Dendritic cell treated with granulocyte-macrophage colony-stimulating factor and Interleukin-4, amounts not matched to agents 40 ng/mL and 50 ng/mL, for 4 days (primary cell): ENCODE results near the gene CD2BP2.

Experiments used
- H3K27ac Mint-ChIP-seq: one replicate; pipeline ENCODE4 v1.8.0; 2022; ENCODE audit warnings: mild to moderate bottlenecking, mixed read lengths
- H3K27me3 Mint-ChIP-seq: one replicate; pipeline ENCODE4 v1.8.0; 2022; ENCODE audit warnings: mild to moderate bottlenecking, mixed read lengths
- H3K36me3 Mint-ChIP-seq: one replicate; pipeline ENCODE4 v1.8.0; 2022; ENCODE audit warnings: low read depth, mixed read lengths
- H3K4me1 Mint-ChIP-seq: one replicate; pipeline ENCODE4 v1.8.0; 2022; ENCODE audit warnings: low read depth, mixed read lengths
- H3K4me3 Mint-ChIP-seq: one replicate; pipeline ENCODE4 v1.8.0; 2022; ENCODE audit warnings: mild to moderate bottlenecking, moderate library complexity, mixed read lengths
- H3K9me3 Mint-ChIP-seq: one replicate; pipeline ENCODE4 v1.8.0; 2022; ENCODE audit warnings: mixed read lengths
- intact Hi-C: fragments of 100-400 bp; cut with micrococcal nuclease; formaldehyde crosslinking; loops from one replicate; pipeline ENCODE4 v1.15.0; 2022

CD2BP2 gene

GRCh38 chr16:30382111-30382881 lies 27.2 kb upstream of the CD2BP2 start, which contains the start of gene SEPTIN1:
Gene SEPTIN1 (minus strand): TSS chr16:30382561. CDS start chr16:30382542, 19 bp downstream.
- peaks cover 10% of the 10 kb centered on the region for H3K36me3 Mint-ChIP-seq
- H3K4me1 Mint-ChIP-seq: peaks cover 43% of the 10 kb centered on the region
- H3K4me3 Mint-ChIP-seq: no peak within 1 kb of the TSS
- no peaks in the 10 kb centered on the region for H3K9me3 Mint-ChIP-seq
- H3K27ac Mint-ChIP-seq: no peak within 1 kb of the TSS
- peaks cover 29% of the 10 kb centered on the region for H3K27me3 Mint-ChIP-seq
- intact Hi-C loops: no loop called here

- Mint-ChIP-seq H3K36me3 (peaks cover 10% of the 10 kb centered on the region), H3K9me3 (no peaks in the 10 kb centered on the region), H3K27me3 (peaks cover 29% of the 10 kb centered on the region), H3K4me1 (peaks cover 48% of the 10 kb centered on the region), H3K4me3 (no peak overlapping the region), H3K27ac (no peak overlapping the region)
- intact Hi-C loops: no loop called here
These were observed 26.4 kb upstream of the CD2BP2 start for GRCh38 chr16:30381291-30382041.

DNA sequence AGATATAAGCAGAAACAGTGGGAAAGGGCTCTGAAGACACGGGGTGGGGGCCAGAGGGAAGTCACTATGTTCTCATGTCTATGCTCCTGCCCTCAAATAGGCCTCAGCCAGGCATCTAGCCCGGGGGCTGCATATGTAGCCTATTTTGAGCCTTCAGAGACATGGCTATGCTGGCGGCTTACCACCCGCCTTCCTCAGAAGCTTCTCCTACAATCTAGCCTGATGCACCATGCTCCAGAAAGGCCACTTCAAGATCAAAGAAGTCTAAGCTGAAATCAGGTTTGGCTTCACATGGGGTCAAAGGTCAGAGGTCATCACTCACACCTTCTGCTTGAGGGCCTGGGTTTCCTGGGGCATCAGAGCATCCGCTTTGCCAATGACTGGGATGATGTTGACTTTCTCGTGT lies 25.7 kb upstream of the CD2BP2 start:
- Mint-ChIP-seq H3K27me3 (peaks cover 29% of the 10 kb centered on the region), H3K4me1 (peaks cover 48% of the 10 kb centered on the region), H3K36me3 (peaks cover 10% of the 10 kb centered on the region), H3K27ac (no peak overlapping the region), H3K4me3 (no peak overlapping the region), H3K9me3 (no peaks in the 10 kb centered on the region)
- intact Hi-C loops: no loop called here

DNA sequence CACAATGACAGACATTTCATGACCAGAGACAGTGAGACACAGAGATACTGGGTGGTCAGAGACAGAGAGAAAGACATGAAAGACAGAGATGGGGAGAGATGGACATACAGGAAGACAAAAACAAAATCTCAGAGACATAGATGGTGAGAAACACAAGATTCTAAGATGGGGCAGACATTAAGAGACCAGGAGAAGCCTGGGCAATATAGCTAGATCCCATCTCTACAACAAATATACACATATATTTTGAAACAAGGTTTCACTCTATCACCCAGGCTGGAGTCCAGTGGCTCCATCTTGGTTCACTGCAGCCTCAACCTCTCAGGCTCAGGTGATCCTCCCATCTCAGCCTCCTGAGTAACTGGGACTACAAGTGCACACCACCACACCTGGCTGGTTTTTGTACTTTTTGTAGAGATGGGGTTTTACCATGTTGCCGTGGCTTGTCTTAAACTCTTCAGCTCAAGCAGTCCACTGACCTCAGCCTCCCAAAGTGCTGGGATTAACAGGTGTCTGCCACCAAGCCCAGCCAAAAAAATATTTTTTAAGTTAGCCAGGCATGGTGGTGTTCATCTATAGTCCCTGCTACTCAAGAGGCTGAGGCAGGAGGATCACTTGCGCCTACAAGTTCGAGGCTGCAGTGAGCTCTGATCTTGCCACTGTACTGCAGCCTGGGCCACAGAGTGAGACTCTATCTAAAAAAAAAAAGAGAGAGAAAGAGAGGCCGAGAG lies 25.1 kb upstream of the CD2BP2 start:
- intact Hi-C loops: no loop called here
- Mint-ChIP-seq H3K4me3 (no peak overlapping the region), H3K4me1 (peaks cover 48% of the 10 kb centered on the region), H3K27me3 (peaks cover 25% of the 10 kb centered on the region), H3K36me3 (peaks cover 10% of the 10 kb centered on the region), H3K9me3 (no peaks in the 10 kb centered on the region), H3K27ac (no peak overlapping the region)

- peak overlapping the region; percentile 100 for H3K27ac Mint-ChIP-seq
- no peaks in the 10 kb centered on the region for H3K9me3 Mint-ChIP-seq
- H3K4me1 Mint-ChIP-seq: peaks cover 48% of the 10 kb centered on the region
- H3K36me3 Mint-ChIP-seq: peaks cover 10% of the 10 kb centered on the region
- intact Hi-C loops: no loop called here
- peak overlapping the region; percentile 88 for H3K4me3 Mint-ChIP-seq
- H3K27me3 Mint-ChIP-seq: peaks cover 20% of the 10 kb centered on the region
These were observed 24.2 kb upstream of the CD2BP2 start for GRCh38 chr16:30379158-30379783.

GRCh38 chr16:30378236-30379157 lies 23.4 kb upstream of the CD2BP2 start:
- H3K27ac Mint-ChIP-seq: peak overlapping the region; percentile 100
- intact Hi-C loops: loop anchor here (1.0 kb wide), 1 partner anchor 8 kb away; the partner anchor contains the start of gene TBC1D10B
- peaks cover 10% of the 10 kb centered on the region for H3K36me3 Mint-ChIP-seq
- H3K4me3 Mint-ChIP-seq: peak overlapping the region; percentile 88
- H3K27me3 Mint-ChIP-seq: peaks cover 13% of the 10 kb centered on the region
- H3K9me3 Mint-ChIP-seq: no peaks in the 10 kb centered on the region
- H3K4me1 Mint-ChIP-seq: peaks cover 48% of the 10 kb centered on the region

DNA sequence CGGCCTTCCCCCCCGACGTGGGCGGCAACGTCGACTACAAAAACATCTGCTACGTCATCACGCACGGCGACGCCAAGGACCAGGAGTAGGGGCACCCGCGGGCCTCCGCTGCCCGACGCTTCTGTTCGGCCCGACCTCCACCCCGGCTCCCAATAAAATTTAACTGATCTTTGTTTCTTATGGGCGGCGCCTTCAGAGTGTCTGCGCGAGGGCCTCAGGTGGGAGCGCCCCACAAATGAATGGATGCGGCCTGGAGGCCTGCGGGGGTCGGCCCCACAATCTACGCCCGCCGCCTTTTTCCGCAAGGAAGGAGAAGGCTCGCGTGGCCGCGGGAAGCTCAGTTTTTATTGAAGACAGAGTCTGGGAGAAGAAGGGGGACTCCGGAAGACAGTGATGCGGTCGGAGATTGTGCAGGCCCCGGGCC lies 22.7 kb upstream of the CD2BP2 start:
- Mint-ChIP-seq H3K36me3 (peaks cover 10% of the 10 kb centered on the region), H3K4me1 (peaks cover 47% of the 10 kb centered on the region)

DNA sequence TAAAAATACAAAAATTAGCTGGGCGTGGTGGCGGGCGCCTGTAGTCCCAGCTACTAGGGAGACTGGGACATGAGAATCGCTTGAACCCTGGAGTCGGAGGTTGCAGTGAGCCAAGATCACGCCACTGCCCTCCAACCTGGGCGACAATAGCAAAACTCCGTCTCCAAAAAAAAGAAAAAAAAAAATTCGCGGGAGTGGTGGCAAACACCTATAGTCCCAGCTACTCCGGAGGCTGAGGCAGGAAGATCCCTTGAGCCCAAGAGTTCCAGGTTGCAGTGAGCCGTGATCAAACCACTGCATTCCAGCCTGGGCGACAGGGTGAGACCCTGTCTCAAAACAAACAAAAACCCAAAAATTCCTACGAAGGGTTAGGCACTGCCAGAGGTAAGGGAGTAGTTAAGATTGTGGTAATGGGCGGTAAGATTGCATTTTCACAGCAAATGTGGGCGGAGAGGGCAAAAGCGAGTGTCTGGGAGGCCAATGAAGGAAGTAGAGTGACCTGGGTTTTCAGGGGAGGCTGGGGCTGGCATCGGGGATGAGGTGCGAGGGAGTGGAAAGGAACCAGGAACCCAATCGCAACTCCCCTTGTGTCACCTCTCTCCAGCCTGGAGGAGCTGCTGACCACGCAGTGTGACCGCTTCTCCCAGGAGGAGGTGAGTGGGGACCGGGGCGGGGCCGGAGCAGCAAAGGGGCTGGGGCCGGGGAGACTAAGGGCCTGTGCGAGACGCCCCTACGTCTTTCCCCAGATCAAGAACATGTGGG lies 22.1 kb upstream of the CD2BP2 start:
- Mint-ChIP-seq H3K27ac (peak overlapping the region; percentile 100), H3K9me3 (no peaks in the 10 kb centered on the region), H3K27me3 (peaks cover 1% of the 10 kb centered on the region), H3K36me3 (peaks cover 10% of the 10 kb centered on the region), H3K4me3 (peak overlapping the region; percentile 88), H3K4me1 (peaks cover 41% of the 10 kb centered on the region)
- intact Hi-C loops: no loop called here

More for the DNA sequence above, 22.7 kb upstream of the CD2BP2 start:
- Mint-ChIP-seq H3K27me3 (peaks cover 7% of the 10 kb centered on the region), H3K4me3 (peak overlapping the region; percentile 88), H3K27ac (peak overlapping the region; percentile 100), H3K9me3 (no peaks in the 10 kb centered on the region)
- intact Hi-C loops: loop anchor here (1.0 kb wide), 1 partner anchor 8 kb away; the partner anchor contains the start of gene TBC1D10B

DNA sequence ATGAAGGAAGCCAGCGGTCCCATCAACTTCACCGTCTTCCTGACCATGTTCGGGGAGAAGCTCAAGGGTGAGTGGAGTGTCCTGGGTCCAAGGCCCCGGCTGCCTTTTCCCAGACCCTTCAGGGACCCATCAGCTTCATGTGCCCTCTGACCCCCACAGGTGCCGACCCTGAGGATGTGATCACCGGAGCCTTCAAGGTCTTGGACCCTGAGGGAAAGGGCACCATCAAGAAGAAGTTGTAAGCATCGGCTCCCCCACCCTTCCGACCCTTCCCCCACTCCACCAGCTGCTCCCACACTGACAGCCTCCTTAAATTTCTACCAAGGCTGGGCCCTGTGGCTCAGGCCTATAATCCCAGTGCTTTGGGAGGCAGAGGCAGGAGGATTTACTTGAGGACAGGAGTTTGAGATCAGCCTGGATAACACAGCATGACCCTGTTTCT lies 21.4 kb upstream of the CD2BP2 start:
- H3K36me3 Mint-ChIP-seq: peaks cover 10% of the 10 kb centered on the region
- no peak overlapping the region for H3K4me3 Mint-ChIP-seq
- no peaks in the 10 kb centered on the region for H3K27me3 Mint-ChIP-seq
- intact Hi-C loops: no loop called here
- no peaks in the 10 kb centered on the region for H3K9me3 Mint-ChIP-seq
- H3K4me1 Mint-ChIP-seq: peaks cover 44% of the 10 kb centered on the region
- H3K27ac Mint-ChIP-seq: peak overlapping the region; percentile 100

- H3K4me1 Mint-ChIP-seq: peaks cover 43% of the 10 kb centered on the region
- peak overlapping the region; percentile 100 for H3K27ac Mint-ChIP-seq
- H3K36me3 Mint-ChIP-seq: peaks cover 10% of the 10 kb centered on the region
- no peaks in the 10 kb centered on the region for H3K9me3 Mint-ChIP-seq
- no peak overlapping the region for H3K4me3 Mint-ChIP-seq
- intact Hi-C loops: no loop called here
- H3K27me3 Mint-ChIP-seq: no peaks in the 10 kb centered on the region
These were observed 20.8 kb upstream of the CD2BP2 start for GRCh38 chr16:30375864-30376263.

DNA sequence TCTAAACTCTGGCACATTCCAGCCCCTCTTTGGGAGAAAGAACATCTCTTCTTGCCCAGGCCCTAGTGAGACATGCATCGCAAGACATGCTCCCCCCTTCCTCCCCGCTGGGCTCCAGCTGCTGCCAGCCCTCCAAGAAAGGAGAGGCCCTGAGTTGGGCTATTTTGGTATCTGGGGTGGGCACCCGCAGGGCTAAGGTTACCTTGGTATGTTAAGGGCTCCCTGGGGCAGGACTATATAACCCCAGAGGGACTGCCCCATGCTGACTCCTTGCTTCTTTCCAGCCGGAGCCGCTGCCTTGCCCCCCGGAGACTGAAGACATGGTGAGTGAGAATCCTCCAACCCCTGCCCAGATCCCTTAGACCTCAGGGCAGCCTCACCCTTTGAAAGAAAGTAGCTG lies 19.4 kb upstream of the CD2BP2 start, which contains the start of gene MYL11:
TSS of gene MYL11 (plus strand) at position 265 of the 400 bp plus-strand sequence. CDS start at position 321, 56 bp downstream.
- H3K4me1 Mint-ChIP-seq: peaks cover 34% of the 10 kb centered on the region
- H3K4me3 Mint-ChIP-seq: no peak within 1 kb of the TSS
- intact Hi-C loops: loop anchor here (5.0 kb wide), 1 partner anchor 33 kb away; the partner anchor contains the start of gene ZNF771
- no peaks in the 10 kb centered on the region for H3K9me3 Mint-ChIP-seq
- peak within 1 kb of the TSS; percentile 100 for H3K27ac Mint-ChIP-seq
- H3K27me3 Mint-ChIP-seq: no peaks in the 10 kb centered on the region
- H3K36me3 Mint-ChIP-seq: peaks cover 11% of the 10 kb centered on the region

DNA sequence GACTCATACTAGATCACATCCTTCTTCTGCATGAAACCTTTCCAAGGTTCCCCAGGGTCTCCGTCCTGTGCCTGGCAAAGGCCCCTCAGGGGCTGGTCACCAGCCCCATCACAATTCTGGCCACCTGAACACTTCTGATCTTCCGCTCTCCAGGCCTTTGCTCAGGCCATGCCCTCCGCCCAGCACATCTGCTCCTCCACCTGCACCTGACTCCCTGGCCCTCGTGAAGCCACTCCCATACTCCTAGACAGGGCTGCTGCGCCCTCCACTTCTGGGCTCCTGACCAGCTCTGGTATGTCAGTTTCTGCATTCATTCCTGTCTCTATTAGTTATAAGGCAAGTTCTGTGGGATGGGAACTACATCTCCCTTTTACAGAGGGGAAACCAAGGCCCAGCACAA lies 17.6 kb upstream of the CD2BP2 start:
- Mint-ChIP-seq H3K4me1 (peaks cover 37% of the 10 kb centered on the region), H3K4me3 (no peak overlapping the region), H3K36me3 (peaks cover 18% of the 10 kb centered on the region), H3K9me3 (no peaks in the 10 kb centered on the region), H3K27ac (peak overlapping the region; percentile 38), H3K27me3 (no peaks in the 10 kb centered on the region)
- intact Hi-C loops: loop anchor here (5.0 kb wide), 1 partner anchor 35 kb away; the partner anchor contains the start of gene ZNF771
